Body of pancreas (tissue), 4 donors: ENCODE data around the gene KLHL29.

Experiments used
- CTCF ChIP-seq, 7 experiments: fragments of 450-650 bp in 4 of 7; fragments of 200-600 bp in 3 of 7; sonication (generic) in 3 of 7; IDR thresholded peaks; one replicate each; pipeline ENCODE4 v1.5.1; 2016 to 2019; ENCODE audit warnings: antibody characterized with exemption in 7 of 7
- POLR2A ChIP-seq, 3 donors: fragments of 450-650 bp; IDR thresholded peaks; one replicate each; pipeline ENCODE4 v1.6.1; 2016; ENCODE audit warnings: antibody characterized with exemption in 3 of 3, mild to moderate bottlenecking in 2 of 3

- TF ChIP-seq POLR2A (IDR thresholded peaks at IDR 0.05), result no peak
- no peak for TF ChIP-seq CTCF (IDR thresholded peaks at IDR 0.05)
These were observed 21.7 kb upstream of the KLHL29 start for GRCh38 chr2:23363268-23363667.
